ENCODE data around the gene KIF5B. TPM values are rescaled to one million over a fixed set of nuclear protein-coding genes. Genes with fewer than 3 reads are reported as not detected.
"Not testable (repeated sequence)": the region's sequence is repeated elsewhere in the genome, so short reads cannot be mapped to it uniquely, and the experiment has no call there.

Gene KIF5B
- polyA plus RNA-seq, 1 experiment = 84.0 TPM

- CTCF ChIA-PET = no interaction called here
- Histone ChIP-seq H3K9me3 (ENCODE audit: control insufficient read depth, insufficient read depth, low read length) (no peaks in the 10 kb centered on the region), H3K4me3 (ENCODE audit: low read depth, low read length) (no peak overlapping the region), H3K27ac (ENCODE audit: low read depth, low read length) (no peak overlapping the region), H3K27me3 (ENCODE audit: control insufficient read depth, insufficient read depth, low read length) (no peaks in the 10 kb centered on the region)
- TF ChIP-seq CTCF (IDR thresholded peaks at IDR 0.05; ENCODE audit: low read depth, low read length) = no peak
- DNase-seq (ENCODE audit: low read depth, low spot score) = no peak
- POLR2A ChIA-PET = no interaction called here
Measured at GRCh38 chr10:31980471-31980870, 75.8 kb downstream of the KIF5B start.

GRCh38 chr10:31979071-31979470 lies 77.2 kb downstream of the KIF5B start:
- H3K9me3 ChIP-seq (ENCODE audit: control insufficient read depth, insufficient read depth, low read length); DNase-seq (ENCODE audit: low read depth, low spot score); POLR2A ChIA-PET; H3K27ac ChIP-seq (ENCODE audit: low read depth, low read length); H3K27me3 ChIP-seq (ENCODE audit: control insufficient read depth, insufficient read depth, low read length); H3K4me3 ChIP-seq (ENCODE audit: low read depth, low read length); CTCF ChIA-PET: not testable (repeated sequence)

GRCh38 chr10:31978156-31978483 lies 78.1 kb downstream of the KIF5B start:
- ChIA-PET POLR2A (interaction anchor here (0.6 kb wide), 1 partner anchor 843 kb away, joined by 3 read pairs; no protein-coding TSS in a partner anchor), CTCF (interaction anchor here (0.6 kb wide), 1 partner anchor 16 kb away, joined by 3 read pairs; no protein-coding TSS in a partner anchor)
- Histone ChIP-seq H3K27me3 (ENCODE audit: control insufficient read depth, insufficient read depth, low read length) (no peaks in the 10 kb centered on the region), H3K9me3 (ENCODE audit: control insufficient read depth, insufficient read depth, low read length) (no peaks in the 10 kb centered on the region), H3K4me3 (ENCODE audit: low read depth, low read length) (no peak overlapping the region), H3K27ac (ENCODE audit: low read depth, low read length) (no peak overlapping the region)
- no peak for DNase-seq (ENCODE audit: low read depth, low spot score)
- TF ChIP-seq CTCF (IDR thresholded peaks at IDR 0.05; ENCODE audit: low read depth, low read length) = no peak

GRCh38 chr10:31977440-31978155 lies 78.6 kb downstream of the KIF5B start:
- ChIA-PET POLR2A (interaction anchor here (0.5 to 0.6 kb wide), 2 partner anchors 273 to 843 kb away, joined by 3 read pairs; no protein-coding TSS in a partner anchor), CTCF (interaction anchor here (0.6 to 1.0 kb wide), 2 partner anchors 16 to 1338 kb away, joined by 3 to 5 read pairs; no protein-coding TSS in a partner anchor)
- H3K27me3 ChIP-seq (ENCODE audit: control insufficient read depth, insufficient read depth, low read length) = no peaks in the 10 kb centered on the region
- no peaks in the 10 kb centered on the region for H3K9me3 ChIP-seq (ENCODE audit: control insufficient read depth, insufficient read depth, low read length)
- TF ChIP-seq CTCF (IDR thresholded peaks at IDR 0.05; ENCODE audit: low read depth, low read length) = no peak
- H3K4me3 ChIP-seq (ENCODE audit: low read depth, low read length) = no peak overlapping the region
- no peak overlapping the region for H3K27ac ChIP-seq (ENCODE audit: low read depth, low read length)
- no peak for DNase-seq (ENCODE audit: low read depth, low spot score)

GRCh38 chr10:31975157-31975765 lies 81.0 kb downstream of the KIF5B start:
- CTCF ChIA-PET = no interaction called here
- no peak overlapping the region for H3K4me3 ChIP-seq (ENCODE audit: low read depth, low read length)
- POLR2A ChIA-PET = no interaction called here

More at GRCh38 chr10:31975157-31975765, 81.0 kb downstream of the KIF5B start:
- no peak overlapping the region for H3K27ac ChIP-seq (ENCODE audit: low read depth, low read length)
- no peaks in the 10 kb centered on the region for H3K9me3 ChIP-seq (ENCODE audit: control insufficient read depth, insufficient read depth, low read length)
- H3K27me3 ChIP-seq (ENCODE audit: control insufficient read depth, insufficient read depth, low read length) = no peaks in the 10 kb centered on the region
- DNase-seq (ENCODE audit: low read depth, low spot score) = no peak
- TF ChIP-seq CTCF (IDR thresholded peaks at IDR 0.05; ENCODE audit: low read depth, low read length) = no peak
